ENCODE measurements around the gene PLEKHG2.
A peak's percentile ranks its signal among the peaks of the same experiment; 100 is the strongest.

PLEKHG2 gene

GRCh38 chr19:39433480-39434079 lies 21.1 kb downstream of the PLEKHG2 start:
- H3K27ac ChIP-seq (replicated peaks; ENCODE audit: low read length), result no peak overlapping the region
- WGBS, 2 donors (ENCODE audit: extremely low coverage in 2 of 2, insufficient read length in 2 of 2, insufficient replicate concordance in 1 of 2), result no CpG with 5 or more reads among the region's 8 CpGs
- H4K91ac ChIP-seq (ENCODE audit: low read depth, low read length, poor library complexity), result no peak overlapping the region

GRCh38 chr19:39434123-39435076 lies 21.9 kb downstream of the PLEKHG2 start:
- Histone ChIP-seq H4K91ac (ENCODE audit: low read depth, low read length, poor library complexity) (no peak overlapping the region), H3K9me3 (replicated peaks in 1 of 2; ENCODE audit: control insufficient read depth in 2 of 2, insufficient read depth in 1 of 2, low read depth in 1 of 2, low read length in 2 of 2) (no peaks in the 10 kb centered on the region), H3K4me3 (ENCODE audit: low read length in 2 of 2) (peak overlapping the region in 1 of 2 donors; percentile 68), H3K4me2 (ENCODE audit: insufficient read depth, low read length, poor library complexity, severe bottlenecking) (peak overlapping the region; percentile 44), H2BK5ac (ENCODE audit: low read length) (no peak overlapping the region), H2AFZ (ENCODE audit: low read length) (no peak overlapping the region), H2BK12ac (ENCODE audit: low read length) (no peak overlapping the region), H3K4me1 (ENCODE audit: control insufficient read depth in 2 of 2, insufficient read depth in 1 of 2, low read depth in 1 of 2, low read length in 2 of 2) (peaks cover 3 to 9% of the 10 kb centered on the region in 2 donors), H3K9ac (ENCODE audit: low read depth, low read length, poor library complexity) (no peak overlapping the region), H3K23ac (ENCODE audit: low read depth, low read length, poor library complexity) (no peak overlapping the region), H3K27ac (replicated peaks; ENCODE audit: low read length) (no peak overlapping the region), H2BK15ac (ENCODE audit: low read length) (no peak overlapping the region), H4K8ac (ENCODE audit: low read depth, low read length) (no peak overlapping the region), H2BK120ac (ENCODE audit: low read depth, low read length) (no peak overlapping the region), H3K36me3 (replicated peaks in 1 of 2; ENCODE audit: control insufficient read depth in 2 of 2, insufficient read depth in 2 of 2, low read length in 2 of 2) (peaks cover 29 to 31% of the 10 kb centered on the region in 2 donors), H3K4ac (ENCODE audit: low read length) (no peak overlapping the region), H3K18ac (ENCODE audit: low read length) (no peak overlapping the region), H3K14ac (ENCODE audit: low read length) (no peak overlapping the region), H3K27me3 (ENCODE audit: control insufficient read depth in 3 of 3, insufficient read depth in 3 of 3, low read depth in 1 of 3, low read length in 3 of 3) (no peaks in the 10 kb centered on the region), H2AK5ac (ENCODE audit: low read depth, low read length) (no peak overlapping the region), H3K79me1 (ENCODE audit: low read depth, low read length) (peaks cover 11% of the 10 kb centered on the region)
- DNase-seq (ENCODE audit: low spot score), result no peak
- WGBS, 2 donors (ENCODE audit: extremely low coverage in 2 of 2, insufficient read length in 2 of 2, insufficient replicate concordance in 1 of 2), result no CpG with 5 or more reads among the region's 10 CpGs

More at GRCh38 chr19:39433480-39434079, 21.1 kb downstream of the PLEKHG2 start:
- H2BK12ac ChIP-seq (ENCODE audit: low read length), result no peak overlapping the region
- no peaks in the 10 kb centered on the region for H3K9me3 ChIP-seq (replicated peaks in 1 of 2; ENCODE audit: control insufficient read depth in 2 of 2, insufficient read depth in 1 of 2, low read depth in 1 of 2, low read length in 2 of 2)
- no peak overlapping the region for H4K8ac ChIP-seq (ENCODE audit: low read depth, low read length)
- H3K4ac ChIP-seq (ENCODE audit: low read length), result no peak overlapping the region
- no peak overlapping the region for H2BK5ac ChIP-seq (ENCODE audit: low read length)
- H3K4me3 ChIP-seq (ENCODE audit: low read length in 2 of 2), result peak overlapping the region; percentile 8 to 22
- no peak overlapping the region for H3K9ac ChIP-seq (ENCODE audit: low read depth, low read length, poor library complexity)
- no peak for DNase-seq (ENCODE audit: low spot score)
- H3K4me2 ChIP-seq (ENCODE audit: insufficient read depth, low read length, poor library complexity, severe bottlenecking), result no peak overlapping the region
- H2BK120ac ChIP-seq (ENCODE audit: low read depth, low read length), result no peak overlapping the region
- H3K23ac ChIP-seq (ENCODE audit: low read depth, low read length, poor library complexity), result no peak overlapping the region
- H3K79me1 ChIP-seq (ENCODE audit: low read depth, low read length), result peaks cover 11% of the 10 kb centered on the region
- no peak overlapping the region for H3K18ac ChIP-seq (ENCODE audit: low read length)
- peaks cover 29 to 31% of the 10 kb centered on the region in 2 donors for H3K36me3 ChIP-seq (replicated peaks in 1 of 2; ENCODE audit: control insufficient read depth in 2 of 2, insufficient read depth in 2 of 2, low read length in 2 of 2)
- H2AFZ ChIP-seq (ENCODE audit: low read length), result no peak overlapping the region
- no peak overlapping the region for H3K14ac ChIP-seq (ENCODE audit: low read length)
- H2BK15ac ChIP-seq (ENCODE audit: low read length), result no peak overlapping the region
- no peak overlapping the region for H2AK5ac ChIP-seq (ENCODE audit: low read depth, low read length)
- H3K27me3 ChIP-seq (ENCODE audit: control insufficient read depth in 3 of 3, insufficient read depth in 3 of 3, low read depth in 1 of 3, low read length in 3 of 3), result no peaks in the 10 kb centered on the region
- peaks cover 6 to 14% of the 10 kb centered on the region in 2 donors for H3K4me1 ChIP-seq (ENCODE audit: control insufficient read depth in 2 of 2, insufficient read depth in 1 of 2, low read depth in 1 of 2, low read length in 2 of 2)

DNA sequence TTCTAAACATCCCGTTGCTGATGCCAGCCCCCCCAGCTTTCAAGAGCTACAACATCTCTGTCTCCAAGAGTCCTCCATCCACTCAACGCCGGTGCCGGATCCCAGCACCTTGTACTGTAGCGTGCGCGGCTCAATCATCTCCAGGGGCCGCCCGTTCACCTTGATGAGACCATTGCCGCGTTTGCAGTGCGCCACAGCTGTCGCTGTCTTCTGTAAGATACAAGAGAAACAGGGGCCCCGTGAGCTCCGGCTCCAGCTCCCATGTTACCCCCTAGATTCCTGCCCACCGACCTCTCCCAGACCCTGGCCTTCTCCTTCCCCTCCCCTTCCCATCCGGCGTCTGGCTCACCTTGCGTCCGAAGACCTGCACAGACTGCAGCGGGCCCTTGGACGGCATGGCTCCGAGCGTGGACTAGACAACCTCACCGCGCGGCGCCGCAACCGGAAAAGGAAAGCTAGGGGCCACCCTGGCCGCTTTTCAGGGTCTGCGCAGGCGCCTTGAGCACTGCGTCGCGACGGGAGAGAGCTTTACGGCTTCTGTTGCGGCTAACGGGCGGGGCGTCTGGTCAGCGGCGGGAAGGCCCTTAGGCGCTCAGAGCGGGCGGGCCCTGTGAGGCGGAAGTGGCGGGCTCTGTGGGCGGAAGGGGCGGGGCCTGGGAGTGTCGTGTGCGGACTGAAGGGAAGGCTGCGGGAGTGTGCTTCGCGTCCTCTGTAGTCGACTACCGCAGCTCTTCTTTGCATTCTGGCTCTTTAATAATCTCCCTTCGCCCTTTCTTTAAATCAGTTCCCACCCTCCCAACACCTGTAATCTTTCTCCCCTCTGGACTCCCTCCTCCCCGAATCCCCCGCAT lies 23.3 kb downstream of the PLEKHG2 start, which contains the start of gene RPS16:
TSS of gene RPS16 (minus strand) at position 451 of the 851 bp plus-strand sequence. CDS start at position 397, 54 bp downstream.
- peak within 1 kb of the TSS; percentile 14 for H2BK12ac ChIP-seq (ENCODE audit: low read length)
- H3K4me3 ChIP-seq (ENCODE audit: low read length in 2 of 2), result peak within 1 kb of the TSS; percentile 68 to 97
- H4K91ac ChIP-seq (ENCODE audit: low read depth, low read length, poor library complexity), result peak within 1 kb of the TSS; percentile 64
- no peaks in the 10 kb centered on the region for H3K9me3 ChIP-seq (replicated peaks in 1 of 2; ENCODE audit: control insufficient read depth in 2 of 2, insufficient read depth in 1 of 2, low read depth in 1 of 2, low read length in 2 of 2)
- H3K23ac ChIP-seq (ENCODE audit: low read depth, low read length, poor library complexity), result peak within 1 kb of the TSS; percentile 100
- H3K14ac ChIP-seq (ENCODE audit: low read length), result peak within 1 kb of the TSS; percentile 85
- peaks cover 11% of the 10 kb centered on the region for H3K79me1 ChIP-seq (ENCODE audit: low read depth, low read length)
- no CpG with 5 or more reads among the region's 61 CpGs for WGBS, 2 donors (ENCODE audit: extremely low coverage in 2 of 2, insufficient read length in 2 of 2, insufficient replicate concordance in 1 of 2)
- H3K27me3 ChIP-seq (ENCODE audit: control insufficient read depth in 3 of 3, insufficient read depth in 3 of 3, low read depth in 1 of 3, low read length in 3 of 3), result no peaks in the 10 kb centered on the region
- peaks cover 3 to 9% of the 10 kb centered on the region in 2 donors for H3K4me1 ChIP-seq (ENCODE audit: control insufficient read depth in 2 of 2, insufficient read depth in 1 of 2, low read depth in 1 of 2, low read length in 2 of 2)
- H2BK5ac ChIP-seq (ENCODE audit: low read length), result no peak within 1 kb of the TSS
- peak; percentile 94 for DNase-seq (ENCODE audit: low spot score)
- peak within 1 kb of the TSS; percentile 75 for H3K4me2 ChIP-seq (ENCODE audit: insufficient read depth, low read length, poor library complexity, severe bottlenecking)
- H2BK120ac ChIP-seq (ENCODE audit: low read depth, low read length), result no peak within 1 kb of the TSS
- peak within 1 kb of the TSS; percentile 97 for H3K18ac ChIP-seq (ENCODE audit: low read length)
- peaks cover 29 to 31% of the 10 kb centered on the region in 2 donors for H3K36me3 ChIP-seq (replicated peaks in 1 of 2; ENCODE audit: control insufficient read depth in 2 of 2, insufficient read depth in 2 of 2, low read length in 2 of 2)
- H2BK15ac ChIP-seq (ENCODE audit: low read length), result no peak within 1 kb of the TSS
- H3K4ac ChIP-seq (ENCODE audit: low read length), result peak within 1 kb of the TSS; percentile 91
- no peak within 1 kb of the TSS for H4K8ac ChIP-seq (ENCODE audit: low read depth, low read length)
- peak within 1 kb of the TSS; percentile 49 for H2AK5ac ChIP-seq (ENCODE audit: low read depth, low read length)
- peak within 1 kb of the TSS; percentile 70 for H3K27ac ChIP-seq (replicated peaks; ENCODE audit: low read length)
- H2AFZ ChIP-seq (ENCODE audit: low read length), result peak within 1 kb of the TSS; percentile 51
- peak within 1 kb of the TSS; percentile 99 for H3K9ac ChIP-seq (ENCODE audit: low read depth, low read length, poor library complexity)

Measured in neuronal stem cell (in vitro differentiated cells).